HG02870 (cell line): ENCODE measurements around the gene ARAF.
"Not testable (repeated sequence)": the region's sequence is repeated elsewhere in the genome, so short reads cannot be mapped to it uniquely, and the experiment has no call there.

Source experiments
- ATAC-seq: cut with Tn5 transposase; IDR thresholded peaks from one replicate; pipeline ENCODE4 v1.9.1; 2021; ENCODE audit warnings: mild to moderate bottlenecking, moderate library complexity; ENCODE audit not compliant: unreplicated experiment

The ARAF gene

DNA sequence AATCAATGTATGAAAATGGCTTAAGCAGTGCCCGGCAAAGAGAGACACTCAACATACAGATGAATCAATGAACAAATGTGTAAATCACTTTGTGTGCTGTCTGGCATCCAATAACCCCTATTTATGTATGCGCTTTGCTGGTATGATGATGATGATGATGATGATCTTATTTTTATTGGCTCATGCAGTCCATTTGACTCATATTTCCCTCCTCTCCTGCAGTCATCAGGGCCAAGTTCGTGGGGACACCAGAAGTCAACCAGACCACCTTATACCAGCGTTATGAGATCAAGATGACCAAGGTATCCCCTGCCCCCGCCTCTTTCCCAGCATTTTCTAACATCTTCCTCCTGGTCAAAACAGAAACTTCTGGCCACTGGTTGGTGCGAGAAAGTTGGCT lies 23.7 kb downstream of the ARAF start:
- ATAC-seq = no peak

DNA sequence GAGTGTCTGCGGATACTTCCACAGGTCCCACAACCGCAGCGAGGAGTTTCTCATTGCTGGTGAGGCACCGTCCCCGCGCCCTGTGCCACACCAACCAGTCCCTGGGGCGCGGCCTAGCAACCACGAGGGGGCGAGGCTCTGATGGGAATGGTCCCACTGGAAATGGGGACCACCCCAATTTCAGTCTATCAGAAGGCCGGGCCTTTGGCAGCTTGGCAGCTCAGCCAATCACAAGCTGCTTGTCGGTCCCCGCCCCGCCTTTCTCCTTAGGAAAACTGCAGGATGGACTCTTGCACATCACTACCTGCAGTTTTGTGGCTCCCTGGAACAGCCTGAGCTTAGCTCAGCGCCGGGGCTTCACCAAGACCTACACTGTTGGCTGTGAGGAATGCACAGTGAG lies 24.3 kb downstream of the ARAF start:
- no peak for ATAC-seq

DNA sequence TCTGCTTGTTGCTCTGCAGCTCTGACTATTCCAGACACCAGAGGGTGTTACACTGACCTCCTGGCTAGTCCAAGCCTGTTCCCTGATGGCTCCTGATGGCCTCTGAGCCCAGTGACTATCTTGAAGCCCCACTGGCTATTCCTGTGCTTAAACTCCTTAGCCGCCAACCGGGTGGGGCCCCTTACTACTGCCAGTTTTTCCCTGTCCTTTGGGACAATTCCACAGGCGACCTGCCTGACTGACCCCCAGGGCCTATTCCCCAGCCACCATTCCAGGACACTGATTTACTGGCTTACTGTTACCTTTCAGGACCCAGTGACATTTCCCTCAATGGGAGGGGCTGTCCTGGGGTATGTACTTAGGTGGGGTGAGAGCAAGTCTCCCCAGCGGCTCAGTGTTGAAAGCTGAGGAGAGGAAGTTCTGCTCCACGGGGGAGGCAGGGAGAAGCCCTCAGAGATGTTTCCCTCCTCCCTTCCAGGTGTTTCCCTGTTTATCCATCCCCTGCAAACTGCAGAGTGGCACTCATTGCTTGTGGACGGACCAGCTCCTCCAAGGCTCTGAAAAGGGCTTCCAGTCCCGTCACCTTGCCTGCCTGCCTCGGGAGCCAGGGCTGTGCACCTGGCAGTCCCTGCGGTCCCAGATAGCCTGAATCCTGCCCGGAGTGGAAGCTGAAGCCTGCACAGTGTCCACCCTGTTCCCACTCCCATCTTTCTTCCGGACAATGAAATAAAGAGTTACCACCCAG lies 25.2 kb downstream of the ARAF start:
- no peak for ATAC-seq

GRCh38 chrX:47587091-47587891 lies 26.3 kb downstream of the ARAF start:
- ATAC-seq = no peak

DNA sequence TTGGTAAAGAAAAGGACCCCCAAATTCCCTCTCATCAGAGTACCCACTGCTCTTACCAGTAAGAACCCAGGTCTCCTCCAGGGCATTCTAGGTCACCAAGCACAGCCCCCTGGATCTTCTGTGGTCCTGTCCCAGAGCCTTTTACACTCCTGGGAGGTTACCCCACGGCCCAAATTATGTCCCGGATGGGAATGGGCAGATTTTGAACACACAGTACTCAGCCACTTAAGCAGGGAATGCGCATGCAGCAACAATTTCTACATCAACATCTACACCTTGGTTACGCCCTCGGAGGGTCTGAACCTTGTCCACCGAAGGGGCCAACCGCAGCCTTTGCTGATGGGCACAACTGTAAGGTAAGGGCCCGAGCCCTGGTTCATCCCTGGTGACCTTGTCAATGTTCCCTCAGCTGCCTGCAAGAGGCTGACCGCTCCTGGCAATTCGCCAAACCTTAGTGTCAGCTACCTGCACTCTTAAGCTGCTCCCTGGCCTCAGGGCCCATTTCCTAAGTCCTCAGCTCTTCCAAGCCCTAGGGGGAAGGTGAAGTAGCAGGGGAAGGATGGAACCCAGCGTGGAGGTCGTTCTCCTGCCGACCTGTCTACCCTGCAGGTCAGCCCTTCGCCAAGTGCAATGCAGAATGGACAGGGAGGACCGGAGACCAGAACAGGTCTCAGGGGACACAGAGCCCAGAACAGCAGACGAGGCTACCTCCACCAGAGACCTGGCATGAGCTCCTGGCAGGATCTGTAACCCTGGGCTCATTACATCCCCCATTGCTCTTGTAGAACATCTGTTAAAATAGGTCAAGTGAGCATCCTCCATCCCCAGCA lies 27.1 kb downstream of the ARAF start:
- ATAC-seq = no peak

- ATAC-seq = no peak
Observed at GRCh38 chrX:47590984-47591383, 30.0 kb downstream of the ARAF start.

GRCh38 chrX:47593522-47593921 lies 32.5 kb downstream of the ARAF start:
- no peak for ATAC-seq

DNA sequence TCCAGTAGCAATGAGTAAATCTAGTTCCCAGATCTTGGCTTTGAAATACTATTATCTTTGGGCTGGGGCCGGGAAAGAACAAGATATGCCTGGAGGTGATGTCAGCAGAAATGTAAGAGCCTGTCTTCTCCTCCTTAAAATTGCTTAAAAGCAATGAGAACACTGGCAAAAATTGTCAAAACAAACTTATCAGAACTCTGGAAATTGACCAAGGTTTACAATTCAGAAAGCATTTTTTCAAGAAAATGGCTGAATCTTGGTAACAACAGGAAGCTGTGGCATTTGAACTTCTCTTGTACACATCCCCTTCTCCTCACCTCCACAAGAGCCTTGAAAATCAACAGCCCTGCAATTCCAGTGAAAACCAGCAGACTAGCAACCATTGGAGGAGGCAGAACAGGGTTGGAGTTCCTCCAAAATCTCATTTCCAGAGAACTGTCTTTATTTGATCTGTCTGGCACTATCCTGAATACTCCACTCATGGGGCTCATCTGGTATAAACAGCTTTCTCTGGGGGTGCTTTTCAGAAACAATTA lies 34.8 kb downstream of the ARAF start:
- no peak for ATAC-seq

GRCh38 chrX:47596256-47596655 lies 35.3 kb downstream of the ARAF start:
- ATAC-seq = no peak

- no peak for ATAC-seq
Observed at GRCh38 chrX:47597222-47597621, 36.2 kb downstream of the ARAF start.

DNA sequence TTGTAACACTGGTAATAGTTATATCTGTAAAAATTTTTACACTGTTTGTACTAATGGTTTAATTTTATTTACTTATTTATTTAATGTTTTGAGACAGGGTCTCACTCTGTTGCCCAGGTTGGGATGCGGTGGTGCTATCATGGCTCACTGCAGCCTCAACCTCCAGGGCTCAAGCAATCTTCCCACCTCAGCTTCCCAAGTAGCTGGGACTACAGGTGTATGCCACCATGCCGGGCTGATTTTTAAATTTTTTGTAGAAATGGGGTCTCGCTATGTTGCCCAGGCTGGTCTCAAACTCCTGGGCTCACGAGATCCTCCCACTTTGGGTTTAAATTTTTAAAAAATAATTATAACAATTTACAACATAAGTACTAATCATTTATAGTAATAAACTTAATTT lies 42.1 kb downstream of the ARAF start:
- ATAC-seq = not testable (repeated sequence)

DNA sequence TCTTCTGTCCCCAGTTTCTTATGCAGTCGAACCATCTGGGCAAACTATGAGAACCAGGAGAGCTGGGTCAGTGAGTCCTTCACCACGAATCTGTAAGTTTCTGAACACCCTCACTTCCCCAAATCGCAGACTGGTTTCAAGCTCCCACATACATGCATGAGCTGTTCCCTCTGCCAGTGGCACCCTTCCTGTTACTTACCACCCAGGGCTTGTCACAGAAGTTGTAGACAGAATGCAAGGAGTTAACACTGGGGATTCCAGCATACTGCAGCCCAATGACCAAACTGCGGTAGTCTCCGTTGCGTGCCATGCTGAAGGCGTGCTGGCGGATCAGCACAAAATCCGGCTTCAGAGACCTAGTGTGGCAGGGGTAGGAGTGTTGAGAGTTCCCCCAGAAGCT lies 44.0 kb downstream of the ARAF start:
- ATAC-seq = no peak

GRCh38 chrX:47607091-47607490 lies 46.1 kb downstream of the ARAF start:
- no peak for ATAC-seq

- ATAC-seq = no peak
Observed at GRCh38 chrX:47608130-47608810, 47.3 kb downstream of the ARAF start.

GRCh38 chrX:47610511-47610910 lies 49.5 kb downstream of the ARAF start:
- no peak for ATAC-seq

- no peak for ATAC-seq
Observed at GRCh38 chrX:47611489-47611888, 50.5 kb downstream of the ARAF start.

GRCh38 chrX:47611926-47612325 lies 50.9 kb downstream of the ARAF start:
- no peak for ATAC-seq

DNA sequence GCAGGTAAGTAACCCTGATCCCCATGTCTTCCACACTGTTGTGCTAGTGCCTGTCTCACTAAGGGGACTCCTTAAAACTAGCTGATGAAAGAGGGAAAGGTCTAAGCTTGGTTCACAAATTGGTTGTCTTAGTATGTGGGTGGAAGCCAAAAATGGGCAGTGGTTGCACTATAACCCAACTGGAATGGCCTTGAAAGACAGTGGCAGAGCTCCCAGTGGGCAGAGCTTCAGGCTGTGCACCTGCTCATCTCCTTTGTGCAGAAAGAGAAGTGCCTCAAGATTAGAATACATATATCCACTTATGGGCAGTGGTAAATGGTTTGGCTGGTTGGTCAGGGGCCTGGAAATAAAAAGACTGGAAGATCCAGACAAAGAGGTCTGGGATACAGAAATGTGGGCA lies 51.4 kb downstream of the ARAF start:
- no peak for ATAC-seq

GRCh38 chrX:47613082-47613481 lies 52.1 kb downstream of the ARAF start:
- ATAC-seq = no peak

GRCh38 chrX:47614618-47615017 lies 53.6 kb downstream of the ARAF start:
- ATAC-seq = no peak
